Measurements from ENCODE around the gene NTPCR.
"Not testable (repeated sequence)": the region's sequence is repeated elsewhere in the genome, so short reads cannot be mapped to it uniquely, and the experiment has no call there.

The NTPCR gene, protein sequence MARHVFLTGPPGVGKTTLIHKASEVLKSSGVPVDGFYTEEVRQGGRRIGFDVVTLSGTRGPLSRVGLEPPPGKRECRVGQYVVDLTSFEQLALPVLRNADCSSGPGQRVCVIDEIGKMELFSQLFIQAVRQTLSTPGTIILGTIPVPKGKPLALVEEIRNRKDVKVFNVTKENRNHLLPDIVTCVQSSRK

DNA sequence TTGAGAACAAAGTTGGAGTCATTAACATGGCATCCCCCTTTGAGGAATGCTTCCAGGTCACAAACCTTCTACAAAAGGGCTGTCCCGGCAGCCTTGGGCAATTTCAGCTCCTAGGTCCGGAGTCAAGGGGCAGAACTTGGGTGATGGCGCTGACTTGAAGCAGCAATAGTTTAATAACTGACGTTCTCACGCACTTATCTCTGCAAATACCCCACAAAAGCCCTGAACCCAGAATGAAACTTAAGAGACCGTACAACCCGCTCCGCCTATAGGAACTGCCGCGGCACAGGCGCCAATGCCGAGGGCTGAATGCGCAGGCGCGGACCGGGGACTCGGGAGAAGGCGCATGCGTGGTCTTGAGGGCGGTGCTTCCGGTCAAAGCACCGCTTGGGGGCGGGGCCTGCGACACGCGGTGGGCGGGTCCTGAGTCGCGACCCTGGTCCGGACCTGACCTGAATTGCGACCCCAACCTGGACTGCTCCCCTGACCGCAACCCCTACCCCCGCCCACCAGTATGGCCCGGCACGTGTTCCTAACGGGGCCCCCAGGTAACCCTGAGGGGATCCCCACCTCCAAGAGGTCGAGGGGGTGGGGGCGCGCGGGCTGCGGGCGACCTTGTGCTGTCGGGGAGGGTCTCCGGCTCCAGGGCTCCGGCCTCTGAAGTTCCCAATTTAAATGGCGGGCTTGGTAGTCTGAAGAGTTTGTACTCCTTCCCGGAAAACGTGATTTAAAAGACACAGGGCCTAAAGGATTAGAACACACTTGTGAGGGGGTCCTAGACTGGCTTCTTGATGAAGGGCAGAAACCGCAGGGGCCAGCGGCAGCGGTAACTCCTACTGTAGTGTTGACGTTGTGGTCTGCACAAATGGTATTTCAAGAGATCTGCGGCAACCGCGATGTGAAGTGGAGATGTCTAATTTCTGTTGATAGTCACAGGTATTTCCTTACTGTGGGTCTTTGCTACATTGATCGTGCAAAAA, at the start of gene NTPCR:
TSS of gene NTPCR (plus strand) at position 415 of the 980 bp plus-strand sequence. CDS start at position 515, 100 bp downstream.
- DNase-seq, result peak; percentile 90

DNA sequence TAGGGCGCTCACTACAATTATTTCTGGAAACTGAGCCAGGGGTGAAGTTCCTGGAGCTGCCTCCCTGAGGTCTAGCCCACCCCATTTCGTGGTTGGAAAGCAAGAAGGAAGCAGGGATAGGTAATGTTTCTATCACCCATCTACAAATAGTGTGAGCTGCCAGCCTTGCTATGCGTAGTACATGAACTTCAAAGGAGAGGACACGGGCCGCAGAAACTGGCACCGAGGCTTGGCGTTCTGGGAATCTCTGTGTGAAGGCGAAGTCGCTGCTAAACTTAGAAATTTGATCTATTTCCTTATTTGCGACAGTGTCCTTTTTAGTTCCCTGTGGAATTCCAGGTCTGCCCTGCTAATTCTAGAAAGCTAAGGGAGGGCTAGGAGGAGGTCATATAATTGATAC, 49.6 kb upstream of the NTPCR start:
- DNase-seq, result no peak

DNA sequence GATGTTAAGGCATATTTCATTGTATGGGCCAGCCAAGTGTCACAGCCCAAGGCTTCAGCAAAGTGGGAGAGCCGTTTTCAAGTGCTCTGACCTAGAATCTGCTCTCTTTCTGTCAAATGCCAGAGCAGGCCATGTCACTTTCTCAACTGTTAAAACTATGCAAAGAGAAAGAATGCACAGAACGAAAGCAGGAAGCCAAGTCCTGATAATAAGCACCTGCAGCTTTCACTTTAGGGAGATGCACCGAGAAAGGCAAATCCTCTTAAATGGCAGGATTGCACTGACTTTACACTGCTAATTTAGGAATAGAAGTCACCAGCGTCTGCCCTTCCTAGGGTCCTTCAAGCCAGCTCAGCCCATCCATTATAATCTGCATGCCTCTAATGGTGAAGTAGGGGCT, 49.2 kb upstream of the NTPCR start:
- no peak for DNase-seq

DNA sequence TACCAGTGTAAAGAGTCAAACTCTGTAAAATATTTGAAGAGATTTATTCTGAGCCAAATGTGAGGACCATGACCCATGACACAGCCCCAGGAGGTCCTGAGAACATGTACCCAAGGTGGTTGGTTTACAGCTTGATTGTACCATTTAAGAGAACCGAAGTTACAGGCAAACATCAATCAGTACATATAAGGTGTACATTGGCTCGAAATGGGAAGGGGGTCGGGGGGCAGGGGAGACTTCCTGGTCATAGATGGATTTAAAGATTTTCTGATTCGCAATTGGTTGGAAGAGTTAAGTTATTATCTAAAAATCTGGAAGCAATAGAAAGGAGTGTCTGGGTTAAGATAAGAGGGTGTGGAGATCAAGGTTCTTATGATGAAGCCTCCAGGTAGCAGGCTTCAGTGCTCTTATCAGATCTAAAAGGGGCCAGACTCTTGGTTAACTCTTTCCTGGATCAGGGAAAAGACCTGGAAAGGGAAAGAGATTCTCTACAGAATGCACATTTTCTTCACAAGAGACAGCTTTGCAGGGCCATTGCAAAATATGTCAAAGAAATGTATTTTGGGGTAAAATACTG, 47.5 kb upstream of the NTPCR start:
- no peak for DNase-seq

DNA sequence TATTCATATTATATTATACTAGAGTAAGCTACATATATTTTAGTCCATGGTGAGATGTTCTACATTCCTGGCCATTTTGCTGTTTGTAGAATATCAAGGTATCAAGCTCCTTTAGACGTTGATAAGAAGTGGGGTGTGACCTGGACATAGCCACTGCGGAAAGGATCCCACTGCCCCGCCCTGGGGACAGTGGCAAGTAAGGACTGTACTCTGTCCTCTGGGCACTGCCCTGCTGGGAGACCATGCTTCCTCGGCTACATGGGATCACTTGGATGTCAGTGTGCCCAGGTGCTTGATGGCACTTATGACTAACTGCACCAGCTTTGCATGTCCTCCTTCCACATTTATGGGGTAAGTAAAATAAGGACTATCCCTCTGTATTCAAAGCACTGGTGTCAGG, 46.3 kb upstream of the NTPCR start:
- DNase-seq, result no peak

DNA sequence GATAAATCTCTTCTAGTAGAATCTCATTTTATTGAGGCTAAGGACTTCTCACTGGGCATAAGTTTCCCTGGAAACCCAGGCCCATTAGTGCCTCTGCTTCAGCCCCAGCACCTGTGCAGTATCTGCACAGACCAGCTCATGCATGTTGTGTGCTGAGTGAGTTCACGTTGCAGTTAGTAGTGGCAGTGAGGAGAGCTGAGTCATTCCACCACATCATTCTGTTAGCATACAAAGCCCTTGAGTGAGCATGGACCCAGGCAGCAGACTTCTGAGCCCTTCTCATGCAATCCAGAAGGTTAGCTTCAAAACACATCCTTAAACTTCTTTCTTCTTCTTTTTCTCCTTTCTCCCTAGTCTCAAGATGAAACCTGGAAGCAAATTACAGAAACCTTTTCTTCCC, 45.8 kb upstream of the NTPCR start:
- no peak for DNase-seq

DNA sequence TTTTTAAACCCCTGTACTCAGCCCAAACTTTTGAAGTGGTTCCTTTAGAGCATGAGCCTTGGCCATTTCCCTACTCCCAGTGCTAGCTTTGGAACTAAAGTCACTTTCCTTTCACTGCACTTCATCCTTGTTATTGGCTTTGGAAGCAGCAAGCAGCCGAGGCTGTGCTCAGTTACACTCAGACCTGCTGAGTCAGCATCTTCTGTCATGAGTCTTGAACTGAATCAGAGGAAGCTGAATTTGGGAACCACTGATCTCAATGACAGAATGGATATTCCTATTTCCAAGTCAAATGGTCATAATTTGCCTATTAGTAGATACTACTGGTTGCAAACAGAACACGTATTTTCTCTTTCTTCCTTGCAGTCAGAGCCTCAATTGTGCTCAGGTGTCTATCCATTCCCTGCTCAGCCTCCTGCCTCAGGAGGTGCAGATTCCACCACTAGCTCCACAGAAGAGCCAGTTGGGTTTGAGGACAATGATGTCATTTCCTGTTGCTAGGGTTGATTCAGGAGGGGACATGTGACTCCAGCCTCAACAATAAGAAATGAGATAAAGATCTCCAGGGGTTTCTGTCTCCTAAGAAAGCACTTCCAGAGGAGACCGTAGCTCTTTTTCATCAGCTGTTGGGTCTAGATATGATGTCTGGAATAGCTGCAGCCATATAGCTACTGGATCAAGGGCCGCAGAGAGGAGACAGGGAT, 44.9 kb upstream of the NTPCR start:
- DNase-seq, result no peak

DNA sequence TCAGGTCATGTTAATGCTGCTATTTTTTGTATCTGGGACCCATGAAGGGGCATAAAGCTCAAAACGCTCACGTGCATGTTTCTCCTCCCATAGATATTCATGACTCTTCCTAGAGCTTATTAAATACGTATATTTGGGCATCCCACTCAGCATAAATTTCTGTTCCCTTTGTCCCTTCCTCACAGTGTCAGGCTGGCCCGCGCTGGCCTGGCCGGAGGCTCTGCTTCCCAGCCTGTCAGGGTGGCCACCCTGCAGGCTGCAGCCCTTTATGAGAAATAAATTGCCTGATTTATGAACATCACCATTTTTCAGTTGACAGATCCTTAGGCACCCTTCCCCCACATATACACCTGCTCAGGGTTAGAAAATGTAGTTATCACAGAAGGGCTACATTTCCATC, 44.0 kb upstream of the NTPCR start:
- DNase-seq, result no peak

DNA sequence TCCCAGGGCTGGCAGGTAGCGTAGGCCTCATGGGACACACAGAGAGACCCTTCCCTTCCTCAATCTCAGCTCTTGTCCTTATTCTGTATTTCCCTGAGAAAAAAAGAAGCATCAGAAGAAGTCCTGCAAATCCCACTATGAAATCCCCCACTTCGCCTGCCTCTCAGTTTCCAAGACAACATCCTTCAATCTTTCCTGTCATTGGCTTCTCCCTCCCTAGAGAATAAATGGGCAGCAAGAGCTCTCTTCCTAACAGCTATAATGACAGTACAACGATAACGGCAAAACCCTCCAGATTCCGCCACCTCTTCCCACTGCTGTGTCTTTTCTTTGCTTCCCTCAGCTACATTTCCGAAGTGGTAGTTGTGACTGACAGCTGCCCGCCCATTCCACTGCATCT, 41.6 kb upstream of the NTPCR start:
- no peak for DNase-seq

DNA sequence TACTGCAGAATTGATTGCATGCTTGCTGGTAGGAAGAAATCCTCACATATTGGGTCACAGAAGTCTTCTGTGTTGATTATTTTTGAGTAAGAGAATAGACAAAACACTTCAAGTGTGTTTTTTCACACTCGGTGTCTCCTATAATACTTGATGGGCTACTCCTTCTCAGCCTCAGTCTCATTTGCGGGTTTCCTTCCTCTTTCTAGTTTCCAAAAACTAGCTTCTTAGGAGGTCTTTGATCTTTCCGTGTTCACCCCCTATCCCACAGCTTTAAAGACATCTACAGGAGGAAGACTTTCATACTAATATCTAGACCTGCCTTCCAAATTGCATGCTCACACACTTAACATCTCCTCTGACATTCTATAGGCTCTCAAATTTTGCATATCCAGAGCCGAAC, 40.7 kb upstream of the NTPCR start:
- no peak for DNase-seq

DNA sequence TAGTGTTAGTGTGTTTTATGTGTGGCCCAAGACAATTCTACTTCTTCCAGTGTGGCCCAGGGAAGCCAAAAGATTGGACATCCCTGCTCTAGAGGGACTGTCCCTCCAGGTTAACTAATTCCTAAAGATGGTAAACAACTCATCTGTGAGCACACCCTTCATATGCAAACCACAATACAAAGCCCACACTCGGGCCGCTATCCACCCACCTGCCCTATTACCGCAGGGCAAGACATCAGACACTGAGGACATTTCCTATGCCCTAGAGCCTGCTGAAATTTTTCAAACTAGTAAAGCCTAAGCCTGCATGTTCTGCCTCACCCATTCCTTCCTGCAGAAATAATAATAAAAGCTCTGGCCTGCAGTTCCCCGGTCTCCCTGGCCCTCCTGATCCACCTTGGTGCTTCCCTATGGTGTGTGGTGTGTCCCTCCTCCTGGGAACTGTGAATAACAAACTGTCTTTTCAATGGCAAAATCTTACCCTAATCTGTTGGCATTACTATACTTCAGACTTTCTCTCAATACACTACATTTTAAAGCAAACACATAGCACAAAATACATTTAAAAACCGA, 39.3 kb upstream of the NTPCR start:
- DNase-seq, result no peak

DNA sequence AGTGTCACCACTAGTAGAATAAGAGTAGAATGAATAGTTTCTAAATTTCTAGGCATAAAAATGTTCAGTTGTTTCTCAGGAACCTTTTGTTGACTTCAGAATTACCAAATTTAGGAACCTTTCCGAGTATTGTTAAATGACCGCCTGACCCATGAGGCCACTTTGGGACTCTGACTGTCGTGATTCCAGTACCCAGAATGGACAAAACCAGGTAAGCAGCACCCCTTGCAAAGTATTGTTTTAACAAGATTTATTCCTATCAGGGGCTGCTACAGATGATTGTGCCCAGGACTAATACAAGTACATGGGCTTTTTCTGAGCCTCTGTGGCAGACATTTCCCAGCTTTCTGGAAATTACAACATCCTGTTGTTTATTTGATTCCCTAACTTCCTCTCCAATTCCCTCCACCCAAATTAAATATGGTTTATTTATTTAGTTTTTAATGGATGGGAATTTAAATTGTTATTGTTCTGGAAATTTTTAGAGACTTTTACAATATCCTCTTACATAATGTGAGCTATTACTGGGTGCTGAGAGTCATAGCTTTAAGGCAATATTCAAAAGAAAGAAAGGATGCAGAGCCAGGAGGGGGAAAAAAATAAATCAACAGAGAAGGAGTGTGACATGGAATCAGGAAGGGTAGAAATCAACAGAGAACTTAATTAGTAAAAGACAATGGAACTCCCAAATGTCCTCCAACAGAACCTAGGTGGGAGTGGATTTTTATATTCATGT, 37.4 kb upstream of the NTPCR start:
- DNase-seq, result no peak

DNA sequence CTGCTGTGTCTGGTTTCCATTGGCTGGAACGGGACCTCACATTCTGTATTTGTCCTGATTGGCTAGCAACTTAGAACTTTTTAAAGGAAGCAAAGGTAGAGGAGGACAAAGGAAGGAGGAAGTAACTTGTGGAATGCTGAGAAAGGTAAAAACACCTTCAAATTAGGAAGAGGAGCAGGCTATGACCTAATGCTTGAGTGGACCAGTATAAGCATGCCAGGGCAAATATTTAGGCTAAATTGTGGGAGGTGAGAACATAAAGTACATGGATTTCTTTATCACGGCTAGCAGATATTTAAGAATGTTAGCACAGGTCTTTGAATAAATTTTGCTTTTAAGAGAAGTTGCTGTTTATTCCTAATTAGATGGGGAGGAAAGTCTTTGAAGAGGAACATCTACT, 36.1 kb upstream of the NTPCR start:
- not testable (repeated sequence) for DNase-seq

DNA sequence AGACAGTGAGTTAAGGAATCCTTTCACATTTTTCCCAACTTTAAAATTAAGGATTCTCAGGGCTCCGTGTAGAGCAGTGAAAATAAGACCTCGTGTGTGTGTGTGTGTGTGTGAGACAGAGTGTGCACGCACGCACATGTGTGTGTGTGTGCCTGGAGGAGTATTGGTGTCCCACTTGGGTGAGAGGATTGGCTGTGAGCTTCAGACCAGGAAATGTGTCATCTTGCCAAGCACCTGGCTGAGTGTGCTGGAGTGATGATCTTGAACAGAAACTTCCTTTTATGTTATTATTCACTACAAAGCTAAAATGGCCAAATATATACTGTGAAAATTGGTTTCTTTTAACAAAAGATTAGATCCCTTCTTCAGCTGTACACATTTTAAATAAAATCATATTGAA, 35.2 kb upstream of the NTPCR start:
- DNase-seq, result no peak

DNA sequence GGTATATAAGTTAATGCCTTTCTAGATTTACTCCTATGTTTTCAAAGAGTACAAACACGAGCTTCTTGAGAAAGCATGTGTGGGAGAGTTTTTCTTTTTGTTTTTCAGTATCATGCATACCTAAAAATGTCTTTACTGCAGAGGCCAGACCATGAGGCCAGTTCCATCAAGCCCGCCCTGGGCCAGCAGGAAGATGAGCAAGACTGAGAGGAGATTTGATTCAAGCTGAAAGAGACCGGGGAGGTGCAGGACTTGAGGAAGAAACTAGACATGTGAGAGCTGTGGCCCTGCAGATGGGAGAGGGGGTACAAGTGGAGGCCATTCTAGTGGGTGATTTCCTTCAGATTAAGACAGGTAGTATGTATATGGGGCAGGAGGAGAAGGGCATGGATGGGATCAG, 33.4 kb upstream of the NTPCR start:
- no peak for DNase-seq

DNA sequence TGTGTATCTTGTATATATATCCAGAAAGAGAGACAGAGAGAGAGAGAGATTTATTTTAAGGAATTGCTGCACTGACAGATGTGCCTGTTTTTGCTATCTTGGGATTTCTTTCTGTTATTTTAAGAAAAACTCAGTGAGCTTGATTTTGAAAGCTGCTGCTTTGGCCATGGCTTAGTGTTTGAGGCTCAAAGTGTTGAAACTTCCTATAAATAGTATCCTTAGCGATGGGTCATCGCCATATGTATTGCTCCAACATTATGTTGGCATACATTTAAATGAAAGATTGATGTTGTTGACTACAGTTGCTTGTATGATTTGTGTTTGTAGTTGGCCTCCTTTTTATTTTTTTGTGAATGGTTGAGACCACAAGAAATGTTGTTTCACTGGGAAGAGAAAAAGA, 29.0 kb upstream of the NTPCR start:
- DNase-seq, result no peak

DNA sequence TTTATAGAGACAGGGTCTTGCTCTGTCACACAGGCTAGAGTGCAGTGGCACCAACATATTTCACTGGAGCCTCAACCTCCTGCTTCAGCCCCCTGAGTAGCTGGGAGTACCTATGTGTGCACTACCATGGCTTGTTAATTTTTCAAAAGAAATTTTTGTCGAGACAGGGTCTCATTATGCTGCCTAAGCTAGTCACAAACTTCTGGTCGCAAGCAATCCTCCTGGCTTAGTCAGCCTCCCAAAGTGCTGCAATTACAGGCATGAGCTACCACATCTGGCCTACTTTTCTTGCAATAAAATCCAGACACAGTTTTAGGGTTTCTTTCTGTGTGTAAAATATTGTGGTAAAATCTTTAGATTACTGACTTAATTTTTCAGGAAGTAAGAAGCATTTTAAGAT, 27.9 kb upstream of the NTPCR start:
- no peak for DNase-seq

DNA sequence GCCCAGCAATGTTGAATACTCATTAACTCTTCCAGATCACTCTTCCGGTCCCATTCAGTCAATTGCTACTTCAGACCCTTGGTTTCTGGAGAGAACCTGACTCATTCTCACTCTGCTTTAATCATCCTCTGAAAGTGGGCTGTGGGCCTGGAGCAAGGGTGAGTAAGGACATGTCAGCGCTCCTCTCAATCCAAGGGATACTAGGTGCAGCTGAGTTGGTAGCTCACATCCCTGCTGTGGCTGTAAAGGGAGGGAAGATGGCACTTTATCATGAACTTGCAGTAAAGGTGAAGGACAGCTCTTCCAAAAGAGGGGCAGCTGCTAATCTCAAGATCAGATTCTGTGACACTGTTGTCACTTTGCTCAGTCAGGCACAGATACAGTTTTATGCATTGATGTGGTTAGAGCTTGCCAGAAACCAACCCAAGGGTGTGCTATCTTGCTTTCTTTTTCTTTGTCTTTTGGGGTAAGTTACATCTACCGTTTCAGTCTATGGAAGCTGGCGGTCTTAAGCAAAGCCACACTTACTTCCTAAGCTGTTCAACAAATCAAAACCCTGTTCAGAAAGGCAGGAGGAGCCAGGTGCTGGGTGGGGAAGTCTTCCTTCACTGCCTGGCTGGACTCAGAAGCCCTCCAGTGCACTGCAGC, 26.5 kb upstream of the NTPCR start:
- DNase-seq, result no peak

DNA sequence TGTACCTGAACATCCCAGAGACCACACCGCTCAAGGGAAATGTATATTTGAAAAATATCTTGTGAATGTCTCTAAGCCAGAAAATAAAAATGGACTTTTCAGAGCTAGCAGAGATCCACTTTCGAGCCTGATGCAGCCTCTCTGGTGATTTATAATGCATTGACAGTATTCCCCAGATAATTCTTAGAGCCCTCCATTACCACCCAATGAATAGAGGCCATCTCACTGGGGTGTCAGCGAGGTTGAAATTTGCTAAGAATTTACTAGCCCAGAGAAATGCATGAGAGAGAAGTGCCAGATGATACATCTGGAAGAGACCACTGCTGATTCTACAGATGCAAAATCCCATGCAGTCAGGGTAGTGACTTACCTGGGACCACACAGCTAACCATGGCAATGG, 25.5 kb upstream of the NTPCR start:
- no peak for DNase-seq

DNA sequence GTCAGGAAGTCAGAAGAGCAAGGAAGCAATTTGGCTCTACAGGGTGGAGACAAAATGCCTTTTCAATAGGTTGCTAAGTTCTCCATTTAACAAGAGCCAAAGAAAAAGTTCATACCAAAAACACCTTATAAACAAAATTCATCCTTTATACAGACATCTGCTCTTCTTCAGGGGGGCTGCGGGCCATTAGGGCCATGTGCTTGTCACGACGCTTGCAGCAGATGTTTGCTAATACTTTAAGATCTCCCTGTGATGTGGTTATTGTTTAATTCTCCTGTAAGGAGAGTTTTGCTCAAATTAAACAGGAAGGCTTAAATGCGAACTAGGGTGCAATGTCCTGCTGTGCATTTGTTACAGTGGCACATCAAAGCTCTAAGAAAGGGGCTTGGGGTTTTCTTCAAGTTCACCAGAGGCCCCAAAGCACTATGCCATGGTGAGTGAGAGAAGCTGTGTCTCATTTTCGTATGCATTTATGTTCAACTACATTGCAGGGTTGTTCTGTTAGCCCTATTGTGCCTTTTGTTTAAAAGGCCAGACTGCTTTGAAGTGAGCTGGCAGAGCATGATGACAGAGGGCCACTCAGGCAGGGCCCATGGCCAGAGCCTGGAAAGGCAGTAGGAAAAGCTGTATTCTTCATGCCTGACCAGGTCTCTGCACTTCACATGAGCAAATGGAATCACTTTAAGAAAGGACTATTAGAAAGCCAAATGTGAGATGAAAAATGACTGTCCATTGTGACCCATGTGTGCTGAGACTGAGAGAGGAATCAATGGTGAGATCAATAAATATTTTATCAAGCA, 24.8 kb upstream of the NTPCR start:
- DNase-seq, result no peak

DNA sequence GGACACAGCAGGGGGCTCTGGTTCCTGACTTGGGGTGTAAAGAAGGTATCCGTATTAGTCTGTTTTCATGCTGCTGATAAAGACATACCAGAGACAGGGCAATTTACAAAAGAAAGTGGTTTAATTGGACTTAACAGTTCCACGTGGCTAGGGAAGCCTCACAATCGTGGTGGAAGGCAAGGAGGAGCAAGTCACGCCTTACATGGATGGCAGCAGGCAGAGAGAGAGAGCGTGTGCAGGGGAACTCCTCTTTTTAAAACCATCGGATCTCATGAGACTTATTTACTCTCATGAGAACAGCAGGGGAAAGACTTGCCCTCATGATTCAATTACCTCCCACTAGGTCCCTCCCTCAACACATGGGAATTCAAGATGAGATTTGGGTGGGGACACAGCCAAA, 23.2 kb upstream of the NTPCR start:
- DNase-seq, result not testable (repeated sequence)
